Ureter (tissue), 1 donor: ENCODE data around the gene WDR59. TPM values are rescaled to one million over a fixed set of nuclear protein-coding genes. Genes with fewer than 3 reads are reported as not detected.
"Not testable (repeated sequence)": the region's sequence is repeated elsewhere in the genome, so short reads cannot be mapped to it uniquely, and the experiment has no call there.

ENCODE experiments used
- DNase-seq: peaks from one replicate; pipeline ENCODE4 v3.0.0-alpha.2; 2020; ENCODE audit warnings: low spot score
- total RNA-seq: library from RNA; stranded (reverse); gene quantifications from one replicate; pipeline ENCODE4 v1.2.4, GENCODE V29; 2023
- donor health status: DM: yes; HTN: yes; CAD: no.

The WDR59 gene
- total RNA-seq, 1 donor from 2014 or later: 111 TPM

DNA sequence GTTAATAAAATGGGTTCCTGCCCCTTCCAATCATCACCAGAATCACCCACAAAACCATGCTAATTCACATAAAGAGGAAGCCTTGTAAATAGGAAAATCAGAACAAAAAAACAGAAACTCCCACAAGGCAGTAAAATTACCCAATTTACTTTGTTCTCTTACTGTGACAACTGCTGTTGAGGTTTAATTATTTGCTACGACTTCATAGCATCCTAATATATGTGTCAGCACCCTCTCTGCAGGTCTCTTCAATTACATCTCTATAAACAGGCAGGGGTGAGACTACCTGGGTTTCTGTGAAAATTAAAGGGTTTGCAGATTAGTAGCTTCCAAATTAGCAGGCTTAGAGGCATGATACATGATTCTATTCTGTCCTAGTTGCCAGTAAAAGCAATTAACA, 2.7 kb downstream of the WDR59 start:
- no peak for DNase-seq

DNA sequence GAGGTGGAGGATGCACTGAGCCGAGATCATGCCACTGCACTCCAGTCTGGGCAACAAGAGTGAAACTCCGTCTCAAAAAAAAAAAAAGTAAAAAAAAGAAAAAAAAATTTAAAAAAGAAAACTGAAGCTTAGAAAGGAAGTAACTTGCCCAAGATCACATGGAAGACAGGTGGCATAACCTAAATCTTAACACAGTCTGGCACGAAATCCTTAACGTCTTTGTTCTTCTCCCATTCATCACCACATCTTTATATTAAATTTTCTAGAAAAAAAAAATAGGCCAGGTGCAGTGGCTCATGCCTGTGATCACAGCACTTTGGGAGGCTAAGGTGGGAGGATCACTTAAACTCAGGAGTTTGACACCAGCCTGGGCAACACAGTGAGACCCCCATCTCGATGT, 9.3 kb downstream of the WDR59 start:
- DNase-seq: no peak

DNA sequence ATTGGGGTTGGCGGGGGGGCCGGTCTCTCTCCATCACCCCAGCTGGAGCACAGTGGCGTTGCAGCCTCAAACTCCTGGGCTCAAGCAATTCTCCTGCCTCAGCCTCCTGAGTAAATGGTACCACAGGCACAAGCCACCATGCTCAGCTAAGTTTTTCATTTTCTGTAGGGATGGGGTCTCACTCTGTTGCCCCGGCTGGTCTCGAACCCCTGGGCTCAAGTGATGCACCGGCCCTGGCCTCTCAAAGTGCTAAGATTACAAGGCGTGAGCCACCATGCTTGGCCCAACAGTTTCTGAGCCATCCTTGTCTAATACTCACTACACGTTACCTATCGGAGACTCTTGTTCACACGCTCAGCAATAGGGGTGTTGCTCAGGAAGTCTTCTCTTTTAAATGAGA, 11.6 kb downstream of the WDR59 start:
- no peak for DNase-seq

GRCh38 chr16:74954763-74955162, 30.2 kb downstream of the WDR59 start:
- DNase-seq: no peak

DNA sequence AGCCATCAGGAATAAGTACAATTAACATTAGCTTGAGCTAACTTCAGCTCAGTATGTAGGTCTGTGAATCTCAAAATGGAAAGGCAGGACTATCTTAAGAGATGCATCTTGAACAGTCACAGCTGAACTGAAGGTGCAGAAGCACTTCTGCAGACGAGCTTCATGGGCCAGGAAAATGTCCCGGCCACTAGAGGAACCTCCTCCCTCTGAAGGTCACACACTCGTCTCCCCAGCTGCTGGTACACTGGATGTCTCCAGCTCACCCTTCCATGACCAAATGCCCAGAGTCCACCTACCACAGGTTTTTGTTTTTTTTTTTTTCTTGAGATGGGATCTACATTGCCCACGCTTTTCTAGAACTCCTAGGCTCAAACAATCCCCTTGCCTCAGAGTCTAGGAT, 33.2 kb downstream of the WDR59 start:
- no peak for DNase-seq

DNA sequence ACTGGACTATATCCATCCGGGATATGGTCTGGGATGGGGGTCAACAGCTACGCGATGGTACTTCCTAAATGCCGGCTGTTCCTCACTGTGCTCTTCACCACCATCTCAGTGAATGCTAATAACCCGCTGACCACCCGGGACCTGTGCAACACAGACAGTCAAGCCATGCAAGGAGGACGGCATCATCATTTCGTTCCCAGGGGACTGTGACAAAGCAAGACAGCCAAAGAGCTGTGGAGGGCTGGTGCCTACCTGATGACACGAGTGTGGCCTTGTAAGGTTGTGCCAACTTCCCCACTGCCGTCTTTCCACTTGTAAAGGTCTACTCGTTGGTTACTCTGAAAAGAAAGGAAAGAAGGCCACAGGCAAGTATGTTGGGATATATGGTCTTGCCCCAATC, 33.7 kb downstream of the WDR59 start:
- no peak for DNase-seq

DNA sequence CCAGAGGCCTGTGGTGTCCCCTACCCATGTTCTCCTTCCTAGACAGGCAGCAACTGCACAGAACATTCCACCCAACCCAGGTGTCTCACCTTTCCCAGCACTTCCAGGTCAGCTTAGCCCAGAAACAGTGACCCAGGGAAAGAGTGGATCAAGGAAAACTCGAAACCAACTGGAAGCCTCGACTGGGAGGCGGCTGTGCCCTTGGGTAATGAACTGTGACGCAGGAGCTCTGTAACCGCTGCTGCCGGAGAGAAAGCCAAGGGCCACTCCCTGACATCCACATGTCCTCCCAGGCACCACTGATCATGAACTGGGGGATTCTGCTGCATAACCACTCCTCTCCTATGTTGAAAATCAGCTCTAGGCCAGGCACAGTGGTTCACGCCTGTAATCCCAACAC, 34.4 kb downstream of the WDR59 start:
- DNase-seq: no peak

DNA sequence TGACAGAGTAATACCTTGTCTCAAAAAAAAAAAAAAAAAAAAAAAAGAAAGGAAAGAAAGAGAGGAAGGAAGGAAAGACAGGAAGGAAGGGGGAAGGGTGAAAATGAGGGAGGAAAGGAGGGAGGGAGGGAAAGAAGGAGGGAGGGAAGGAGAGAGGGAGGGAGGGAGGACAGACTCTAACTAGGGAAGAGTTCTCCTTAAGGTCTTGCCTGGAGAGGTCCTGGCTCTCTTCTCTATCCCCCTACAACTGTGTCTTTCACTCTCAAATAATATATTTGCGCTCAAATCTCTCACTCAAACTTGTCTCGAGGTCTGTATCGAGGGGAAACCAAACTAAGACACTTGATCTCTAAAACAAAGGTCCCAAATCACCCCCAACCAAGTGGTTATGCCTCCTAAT, 35.6 kb downstream of the WDR59 start:
- no peak for DNase-seq

- DNase-seq: no peak
These were observed 40.5 kb downstream of the WDR59 start for GRCh38 chr16:74944466-74944865.

DNA sequence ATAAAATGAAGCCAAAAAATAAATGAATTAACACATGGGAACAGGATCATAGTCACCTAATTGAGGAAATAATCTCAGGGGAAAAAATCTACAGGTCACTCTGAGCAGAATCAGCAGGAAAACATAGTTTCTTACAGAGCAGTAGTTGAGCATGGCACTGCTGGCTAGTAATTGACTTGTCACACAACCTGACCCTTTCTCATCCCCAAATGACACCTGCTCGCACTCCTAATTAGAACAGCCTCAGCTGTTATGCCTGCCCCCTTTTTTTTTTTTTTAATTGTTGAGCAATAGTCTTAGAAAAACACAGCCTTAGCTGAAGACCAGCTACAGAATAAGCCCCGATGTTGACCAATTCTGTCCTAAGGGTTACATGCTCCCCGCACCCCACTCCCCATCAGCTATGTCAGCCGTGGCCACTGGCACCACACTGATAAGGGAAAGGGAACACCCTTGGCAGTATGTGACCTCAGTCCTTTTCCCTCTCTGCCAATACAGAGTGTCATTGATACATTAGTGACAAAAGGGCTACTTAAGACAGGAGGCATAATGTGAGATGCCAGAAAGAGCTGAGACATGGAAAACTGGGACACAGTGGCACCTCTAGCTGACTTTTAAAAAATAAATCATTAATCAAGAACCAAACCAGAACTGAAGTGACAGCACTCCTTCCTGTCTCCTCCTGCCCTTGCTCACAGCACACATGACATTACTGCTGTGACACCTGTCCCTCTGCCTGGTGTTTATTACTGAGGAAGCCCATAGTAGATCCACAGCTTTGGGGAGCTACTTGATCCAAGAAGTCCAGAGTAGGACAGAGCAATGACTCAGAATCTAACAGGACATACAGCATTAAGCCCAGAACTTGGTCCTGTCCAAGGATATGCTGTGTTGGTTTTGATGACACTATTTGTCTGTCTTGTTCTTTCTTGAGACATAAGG, 41.7 kb downstream of the WDR59 start:
- DNase-seq: no peak

DNA sequence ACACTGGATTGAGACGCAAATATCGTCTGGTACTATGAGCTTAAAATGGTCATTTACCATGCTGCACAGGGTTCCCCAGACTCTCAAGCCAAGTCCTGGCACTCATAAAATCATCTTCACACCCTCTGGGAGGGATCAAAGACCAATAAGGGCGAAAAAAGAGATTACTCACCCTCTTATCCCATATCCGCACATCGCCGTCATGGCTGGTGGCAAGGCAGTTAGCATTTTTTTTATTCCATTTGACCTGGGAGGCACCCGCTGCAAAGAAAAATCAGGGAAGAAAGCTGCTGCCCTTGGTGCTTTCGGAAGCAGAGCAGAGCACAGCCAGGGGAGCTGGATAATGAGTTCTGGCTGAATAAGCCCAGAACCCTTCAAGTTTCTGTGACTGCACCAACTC, 42.4 kb downstream of the WDR59 start:
- no peak for DNase-seq

- no peak for DNase-seq
These were observed 45.2 kb downstream of the WDR59 start for GRCh38 chr16:74939688-74940087.

GRCh38 chr16:74936902-74937560, 47.9 kb downstream of the WDR59 start:
- no peak for DNase-seq

DNA sequence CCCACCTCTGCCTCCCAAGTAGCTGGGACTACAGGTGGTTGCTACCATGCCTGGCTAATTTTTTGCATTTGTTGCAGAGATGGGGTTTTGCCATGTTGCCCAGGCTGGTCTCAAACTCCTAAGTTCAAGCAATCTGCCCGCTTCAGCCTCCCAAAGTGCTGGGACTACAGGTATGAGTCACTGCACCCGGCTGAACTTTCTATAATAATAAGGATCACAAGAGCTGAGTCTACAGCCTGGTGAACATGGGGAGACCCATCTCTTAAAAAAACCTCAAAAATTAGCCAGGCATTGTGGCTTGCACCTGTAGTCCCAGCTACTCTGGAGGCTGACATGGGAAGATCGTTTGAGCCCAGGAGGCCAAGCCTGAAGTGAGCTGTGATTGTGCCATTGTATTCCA, 53.5 kb downstream of the WDR59 start:
- DNase-seq: no peak

GRCh38 chr16:74929636-74930035, 55.3 kb downstream of the WDR59 start:
- no peak for DNase-seq

- DNase-seq: no peak
These were observed 58.1 kb downstream of the WDR59 start for GRCh38 chr16:74926805-74927204.

GRCh38 chr16:74923766-74924460, 61.0 kb downstream of the WDR59 start:
- DNase-seq: no peak

- no peak for DNase-seq
These were observed 62.5 kb downstream of the WDR59 start for GRCh38 chr16:74922150-74923138.

- DNase-seq: no peak
These were observed 63.9 kb downstream of the WDR59 start for GRCh38 chr16:74921051-74921450.

GRCh38 chr16:74909665-74910064, 75.3 kb downstream of the WDR59 start:
- DNase-seq: no peak

- DNase-seq: not testable (repeated sequence)
These were observed 76.2 kb downstream of the WDR59 start for GRCh38 chr16:74908759-74909158.
